ENCODE measurements around the gene CEP170B. TPM values are rescaled to one million over a fixed set of nuclear protein-coding genes. Genes with fewer than 3 reads are reported as not detected.

CEP170B gene
- total and polyA plus RNA-seq, 8 donors = 9.6 to 483 (median 29.1) TPM

DNA sequence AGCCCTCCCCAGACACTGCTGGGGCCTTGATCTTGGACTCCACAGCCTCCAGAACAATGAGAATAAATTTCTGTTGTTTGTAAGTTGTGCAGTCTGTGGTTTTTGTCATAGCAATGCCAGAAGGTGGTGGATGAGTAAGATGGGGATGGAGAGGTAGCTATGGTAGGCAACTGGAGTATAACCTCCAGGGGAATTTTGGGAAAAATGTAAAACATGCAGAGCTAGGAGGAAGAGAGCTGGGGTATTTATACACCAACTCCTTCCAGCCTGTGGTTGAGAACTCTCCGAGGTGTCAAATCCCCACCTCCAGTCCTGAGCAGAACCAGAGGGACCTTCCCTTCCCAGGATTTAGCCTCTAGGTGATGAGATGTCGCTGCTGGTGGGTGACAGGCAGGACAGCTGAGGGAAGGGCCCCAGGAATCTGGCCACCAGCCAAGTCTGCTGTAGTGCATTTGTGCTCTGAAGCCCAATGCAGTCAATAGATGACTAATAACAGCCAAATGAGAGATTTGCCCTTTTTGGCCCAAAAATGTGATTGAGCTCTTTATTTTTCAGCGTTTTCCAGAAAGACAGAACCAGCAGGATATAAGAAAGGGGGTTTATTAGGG, 19.1 kb upstream of the CEP170B start:
- Histone ChIP-seq H3K4me3 (no peak overlapping the region), H3K27me3 (peaks cover 2 to 92% (median 44%) of the 10 kb centered on the region in 3 donors), H3K36me3 (no peaks in the 10 kb centered on the region), H3K9me3 (no peaks in the 10 kb centered on the region), H3K27ac (no peak overlapping the region), H3K4me1 (peaks cover 16 to 20% (median 19%) of the 10 kb centered on the region in 4 donors)
- TF ChIP-seq POLR2AphosphoS5 (IDR thresholded peaks at IDR 0.05) (no peak), POLR2A (IDR thresholded peaks at IDR 0.05) (no peak), EP300 (IDR thresholded peaks at IDR 0.05) (no peak)
- TF ChIP-seq, protein P1, sequence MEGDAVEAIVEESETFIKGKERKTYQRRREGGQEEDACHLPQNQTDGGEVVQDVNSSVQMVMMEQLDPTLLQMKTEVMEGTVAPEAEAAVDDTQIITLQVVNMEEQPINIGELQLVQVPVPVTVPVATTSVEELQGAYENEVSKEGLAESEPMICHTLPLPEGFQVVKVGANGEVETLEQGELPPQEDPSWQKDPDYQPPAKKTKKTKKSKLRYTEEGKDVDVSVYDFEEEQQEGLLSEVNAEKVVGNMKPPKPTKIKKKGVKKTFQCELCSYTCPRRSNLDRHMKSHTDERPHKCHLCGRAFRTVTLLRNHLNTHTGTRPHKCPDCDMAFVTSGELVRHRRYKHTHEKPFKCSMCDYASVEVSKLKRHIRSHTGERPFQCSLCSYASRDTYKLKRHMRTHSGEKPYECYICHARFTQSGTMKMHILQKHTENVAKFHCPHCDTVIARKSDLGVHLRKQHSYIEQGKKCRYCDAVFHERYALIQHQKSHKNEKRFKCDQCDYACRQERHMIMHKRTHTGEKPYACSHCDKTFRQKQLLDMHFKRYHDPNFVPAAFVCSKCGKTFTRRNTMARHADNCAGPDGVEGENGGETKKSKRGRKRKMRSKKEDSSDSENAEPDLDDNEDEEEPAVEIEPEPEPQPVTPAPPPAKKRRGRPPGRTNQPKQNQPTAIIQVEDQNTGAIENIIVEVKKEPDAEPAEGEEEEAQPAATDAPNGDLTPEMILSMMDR (IDR thresholded peaks at IDR 0.05) = no peak
- DNase-seq = no peak
- intact Hi-C loops (cut with DNase I; ENCODE audit: low total_unique reads) = no loop called here
- WGBS, 5 donors = 76 to 93% (median 91%) methylated on average over 3 of the region's 3 CpGs

DNA sequence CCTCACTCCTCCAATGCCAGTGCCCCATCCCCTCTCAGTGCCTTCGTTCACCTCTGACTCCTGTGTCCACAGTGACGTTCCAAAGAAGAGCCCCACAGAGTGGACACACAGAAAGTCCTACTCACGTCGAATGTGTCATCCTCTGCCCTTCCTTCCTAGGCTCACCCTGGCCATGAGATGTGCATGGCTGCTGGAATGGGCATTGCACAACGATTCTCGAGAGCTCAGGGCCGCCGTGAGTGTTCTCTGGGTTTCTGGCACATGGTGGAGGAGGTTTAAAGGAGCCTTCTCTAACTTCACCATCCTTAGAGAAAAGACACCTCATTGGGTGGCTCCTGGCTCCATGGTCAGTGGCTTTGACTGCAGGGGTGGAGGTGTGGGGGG, 12.8 kb upstream of the CEP170B start:
- H3K36me3 ChIP-seq = no peaks in the 10 kb centered on the region
- no peak overlapping the region for H3K4me3 ChIP-seq
- no peaks in the 10 kb centered on the region for H3K9me3 ChIP-seq
- WGBS, 5 donors = 51 to 69% (median 58%) methylated on average over 8 of the region's 8 CpGs
- DNase-seq = no peak
- peaks cover 0 to 66% (median 13%) of the 10 kb centered on the region in 3 donors for H3K27me3 ChIP-seq
- H3K4me1 ChIP-seq = no peaks in the 10 kb centered on the region
- no peak for TF ChIP-seq POLR2A (IDR thresholded peaks at IDR 0.05)
- no peak for TF ChIP-seq EP300 (IDR thresholded peaks at IDR 0.05)
- TF ChIP-seq, protein P1 (IDR thresholded peaks at IDR 0.05) = no peak
- no peak for TF ChIP-seq POLR2AphosphoS5 (IDR thresholded peaks at IDR 0.05)
- intact Hi-C loops (cut with DNase I; ENCODE audit: low total_unique reads) = no loop called here
- no peak overlapping the region for H3K27ac ChIP-seq

DNA sequence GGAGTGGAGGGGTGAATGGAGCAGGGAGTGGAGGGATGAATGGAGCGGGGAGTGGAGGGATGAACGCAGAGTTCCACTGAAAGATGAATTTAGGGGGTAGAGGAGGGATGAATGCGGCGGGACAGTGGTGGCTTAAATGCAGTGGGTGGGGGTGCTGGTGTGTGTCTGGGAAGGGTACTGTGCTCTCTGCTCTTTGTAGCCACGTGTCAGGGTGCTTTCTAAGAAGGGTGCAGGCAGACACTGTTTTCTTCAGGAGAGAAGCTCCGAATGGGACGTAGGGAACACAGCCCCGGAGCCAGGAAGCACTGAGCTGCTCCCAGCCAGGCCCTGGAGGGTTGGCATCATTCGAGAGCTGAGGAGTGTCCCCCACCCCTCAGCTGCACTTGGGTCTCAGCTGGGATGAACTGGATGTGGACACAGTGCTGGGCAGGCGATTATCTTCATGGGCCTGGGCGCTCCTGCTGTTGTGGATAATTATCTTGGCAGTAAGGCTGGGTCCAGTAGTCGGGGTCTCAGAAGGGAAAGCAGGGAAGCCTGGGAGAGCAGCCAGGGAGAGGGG, 9.5 kb upstream of the CEP170B start:
- no peaks in the 10 kb centered on the region for H3K4me1 ChIP-seq
- no peak overlapping the region for H3K27ac ChIP-seq
- TF ChIP-seq POLR2AphosphoS5 (IDR thresholded peaks at IDR 0.05) = no peak
- WGBS, 5 donors = 36 to 53% (median 45%) methylated on average over 9 to 12 of the region's 12 CpGs
- H3K4me3 ChIP-seq = no peak overlapping the region
- H3K27me3 ChIP-seq = peaks cover 0 to 36% (median 13%) of the 10 kb centered on the region in 3 donors
- no peaks in the 10 kb centered on the region for H3K36me3 ChIP-seq
- intact Hi-C loops (cut with DNase I; ENCODE audit: low total_unique reads) = no loop called here
- no peaks in the 10 kb centered on the region for H3K9me3 ChIP-seq
- no peak for DNase-seq

DNA sequence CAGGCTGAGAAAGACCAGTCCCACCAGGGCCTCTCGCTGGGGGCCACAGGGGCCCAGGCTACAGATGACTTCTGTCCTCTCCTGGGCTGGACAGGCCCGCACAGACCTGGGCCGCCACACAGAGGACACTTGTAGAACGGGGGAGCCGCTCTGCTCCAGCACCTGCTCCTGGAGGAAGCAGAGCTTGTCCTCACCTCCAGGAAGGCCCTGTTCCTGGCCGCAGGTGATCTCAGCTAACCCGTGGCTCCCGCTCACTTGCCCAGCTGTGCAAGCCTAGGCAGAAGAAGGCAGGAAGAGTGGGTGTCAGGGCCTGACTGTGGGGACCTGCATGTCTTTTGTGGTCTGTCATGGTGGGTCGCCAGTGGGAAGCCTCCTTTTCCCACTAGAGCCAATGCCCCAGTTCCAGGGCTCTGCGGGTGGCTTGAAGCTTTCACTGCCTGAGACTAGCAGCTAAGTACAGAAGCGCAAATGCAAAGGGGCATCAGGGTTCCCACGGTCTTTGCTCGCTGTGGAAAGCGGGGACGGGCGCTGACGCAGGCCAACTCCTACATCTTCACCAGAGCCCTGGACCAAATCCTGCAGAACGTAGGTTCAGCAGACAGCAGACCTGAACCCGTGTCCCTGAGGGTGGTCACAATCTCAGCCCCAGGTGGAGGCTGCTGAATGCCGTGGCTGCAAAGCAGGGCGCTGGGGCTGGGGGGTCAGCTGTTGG, 8.8 kb upstream of the CEP170B start:
- Histone ChIP-seq H3K4me1 (no peaks in the 10 kb centered on the region), H3K27me3 (peaks cover 0 to 28% (median 13%) of the 10 kb centered on the region in 3 donors), H3K4me3 (no peak overlapping the region), H3K27ac (no peak overlapping the region), H3K36me3 (no peaks in the 10 kb centered on the region), H3K9me3 (no peaks in the 10 kb centered on the region)
- WGBS, 5 donors = 51 to 70% (median 66%) methylated on average over 16 to 21 of the region's 21 CpGs
- intact Hi-C loops (cut with DNase I; ENCODE audit: low total_unique reads) = no loop called here
- DNase-seq = peak in 1 of 2 donors; percentile 8
- no peak for TF ChIP-seq POLR2AphosphoS5 (IDR thresholded peaks at IDR 0.05)
- TF ChIP-seq EP300 (IDR thresholded peaks at IDR 0.05) = no peak
- TF ChIP-seq POLR2A (IDR thresholded peaks at IDR 0.05) = no peak
- TF ChIP-seq, protein P1 (IDR thresholded peaks at IDR 0.05) = no peak
